ENCODE data around the gene WDFY2.
A peak's percentile ranks its signal among the peaks of the same experiment; 100 is the strongest.
"Not testable (repeated sequence)": the region's sequence is repeated elsewhere in the genome, so short reads cannot be mapped to it uniquely, and the experiment has no call there.

The WDFY2 gene

GRCh38 chr13:51562011-51562671 is 22.1 kb upstream of the WDFY2 start:
- FAIRE-seq (peak; percentile 94), DNase-seq (ENCODE audit: insufficient read length, low spot score) (no peak)

GRCh38 chr13:51564252-51564651 is 20.0 kb upstream of the WDFY2 start:
- DNase-seq (ENCODE audit: insufficient read length, low spot score): no peak
- no peak for FAIRE-seq

GRCh38 chr13:51564671-51565070 is 19.6 kb upstream of the WDFY2 start:
- no peak for FAIRE-seq

GRCh38 chr13:51569001-51569400 is 15.3 kb upstream of the WDFY2 start:
- FAIRE-seq; DNase-seq (ENCODE audit: insufficient read length, low spot score): not testable (repeated sequence)

More at GRCh38 chr13:51564671-51565070, 19.6 kb upstream of the WDFY2 start:
- DNase-seq (ENCODE audit: insufficient read length, low spot score): no peak

GRCh38 chr13:51576754-51577153 is 7.5 kb upstream of the WDFY2 start:
- FAIRE-seq: no peak
- DNase-seq (ENCODE audit: insufficient read length, low spot score): no peak

- FAIRE-seq: no peak
- DNase-seq (ENCODE audit: insufficient read length, low spot score): no peak
Measured at GRCh38 chr13:51577690-51578089, 6.6 kb upstream of the WDFY2 start.

- FAIRE-seq (no peak), DNase-seq (ENCODE audit: insufficient read length, low spot score) (no peak)
Measured at GRCh38 chr13:51579676-51580075, 4.6 kb upstream of the WDFY2 start.

- DNase-seq (ENCODE audit: insufficient read length, low spot score) (no peak), FAIRE-seq (no peak)
Measured at GRCh38 chr13:51581148-51581820, 3.0 kb upstream of the WDFY2 start.

GRCh38 chr13:51583469-51583874 is 790 bp upstream of the WDFY2 start:
- peak; percentile 52 for DNase-seq (ENCODE audit: insufficient read length, low spot score)
- FAIRE-seq: no peak

GRCh38 chr13:51584731-51585672 is 740 bp downstream of the WDFY2 start:
- DNase-seq (ENCODE audit: insufficient read length, low spot score) (peak; percentile 25), FAIRE-seq (peak; percentile 62)

GRCh38 chr13:51585696-51586095 is 1.4 kb downstream of the WDFY2 start:
- FAIRE-seq (peak; percentile 65), DNase-seq (ENCODE audit: insufficient read length, low spot score) (no peak)

- no peak for FAIRE-seq
- DNase-seq (ENCODE audit: insufficient read length, low spot score): no peak
Measured at GRCh38 chr13:51587372-51587771, 3.1 kb downstream of the WDFY2 start.

GRCh38 chr13:51588406-51588949 is 4.2 kb downstream of the WDFY2 start:
- FAIRE-seq: no peak
- no peak for DNase-seq (ENCODE audit: insufficient read length, low spot score)

GRCh38 chr13:51589793-51590192 is 5.5 kb downstream of the WDFY2 start:
- no peak for FAIRE-seq
- DNase-seq (ENCODE audit: insufficient read length, low spot score): no peak

GRCh38 chr13:51590231-51590970 is 6.1 kb downstream of the WDFY2 start:
- DNase-seq (ENCODE audit: insufficient read length, low spot score): no peak
- no peak for FAIRE-seq

- DNase-seq (ENCODE audit: insufficient read length, low spot score): no peak
- FAIRE-seq: no peak
Measured at GRCh38 chr13:51590971-51591627, 6.8 kb downstream of the WDFY2 start.

- not testable (repeated sequence) for DNase-seq (ENCODE audit: insufficient read length, low spot score); FAIRE-seq
Measured at GRCh38 chr13:51591938-51592337, 7.7 kb downstream of the WDFY2 start.

GRCh38 chr13:51594432-51594831 is 10.2 kb downstream of the WDFY2 start:
- DNase-seq (ENCODE audit: insufficient read length, low spot score) (no peak), FAIRE-seq (no peak)

- FAIRE-seq (no peak), DNase-seq (ENCODE audit: insufficient read length, low spot score) (no peak)
Measured at GRCh38 chr13:51595416-51595815, 11.2 kb downstream of the WDFY2 start.

GRCh38 chr13:51596541-51596940 is 12.3 kb downstream of the WDFY2 start:
- no peak for DNase-seq (ENCODE audit: insufficient read length, low spot score)
- peak; percentile 54 for FAIRE-seq
